PC-9 (cell line): Measurements from ENCODE around the gene CPEB3.

ENCODE experiments used
- CTCF ChIP-seq: fragments of 200-600 bp; sonication (generic); conservative IDR thresholded peaks from 2 replicates; pipeline ENCODE4 v1.6.1; 2017; ENCODE audit warnings: mixed run types, antibody characterized with exemption, mild to moderate bottlenecking, moderate library complexity
- EZH2 ChIP-seq: fragments of 200-600 bp; sonication (generic); IDR thresholded peaks from 2 replicates; pipeline ENCODE4 v1.8.0; 2017; ENCODE audit warnings: antibody characterized with exemption, low read depth

- TF ChIP-seq CTCF (no peak), EZH2 (no peak)
Measured at GRCh38 chr10:92309272-92309671, 18.4 kb upstream of the CPEB3 start.
